ENCODE results near the gene SIK3. TPM values are rescaled to one million over a fixed set of nuclear protein-coding genes. Genes with fewer than 3 reads are reported as not detected.

The SIK3 gene
- total RNA-seq, 1 donor from 2014 or later = 61.0 TPM

GRCh38 chr11:116938471-116939070 lies 159.7 kb downstream of the SIK3 start:
- no peak overlapping the region for H3K27ac Mint-ChIP-seq
- peaks cover 4% of the 10 kb centered on the region for H3K4me1 Mint-ChIP-seq (ENCODE audit: low read depth)
- no peak overlapping the region for H3K4me3 Mint-ChIP-seq (ENCODE audit: low read depth)
- DNase-seq (ENCODE audit: low spot score, unreplicated experiment) = no peak
- H3K9me3 Mint-ChIP-seq (ENCODE audit: low read depth) = peaks cover 8% of the 10 kb centered on the region
- H3K27me3 Mint-ChIP-seq = no peaks in the 10 kb centered on the region
- TF ChIP-seq CTCF (IDR thresholded peaks at IDR 0.05; ENCODE audit: unreplicated experiment) = no peak
- H3K36me3 Mint-ChIP-seq (ENCODE audit: insufficient read depth) = peaks cover 14% of the 10 kb centered on the region

GRCh38 chr11:116936754-116937446 lies 161.3 kb downstream of the SIK3 start:
- peaks cover 13% of the 10 kb centered on the region for H3K36me3 Mint-ChIP-seq (ENCODE audit: insufficient read depth)
- peaks cover 5% of the 10 kb centered on the region for H3K4me1 Mint-ChIP-seq (ENCODE audit: low read depth)
- peaks cover 9% of the 10 kb centered on the region for H3K9me3 Mint-ChIP-seq (ENCODE audit: low read depth)
- DNase-seq (ENCODE audit: low spot score, unreplicated experiment) = no peak
- no peak overlapping the region for H3K4me3 Mint-ChIP-seq (ENCODE audit: low read depth)
- peak overlapping the region; percentile 2 for H3K27ac Mint-ChIP-seq
- TF ChIP-seq CTCF (IDR thresholded peaks at IDR 0.05; ENCODE audit: unreplicated experiment) = no peak
- no peaks in the 10 kb centered on the region for H3K27me3 Mint-ChIP-seq

GRCh38 chr11:116935514-116935913 lies 162.7 kb downstream of the SIK3 start:
- Mint-ChIP-seq H3K27me3 (no peaks in the 10 kb centered on the region), H3K9me3 (ENCODE audit: low read depth) (peaks cover 9% of the 10 kb centered on the region), H3K4me3 (ENCODE audit: low read depth) (no peak overlapping the region), H3K27ac (no peak overlapping the region), H3K36me3 (ENCODE audit: insufficient read depth) (peaks cover 13% of the 10 kb centered on the region), H3K4me1 (ENCODE audit: low read depth) (peaks cover 18% of the 10 kb centered on the region)
- TF ChIP-seq CTCF (IDR thresholded peaks at IDR 0.05; ENCODE audit: unreplicated experiment) = no peak
- no peak for DNase-seq (ENCODE audit: low spot score, unreplicated experiment)

- Mint-ChIP-seq H3K4me3 (ENCODE audit: low read depth) (no peak overlapping the region), H3K27ac (no peak overlapping the region), H3K4me1 (ENCODE audit: low read depth) (peaks cover 22% of the 10 kb centered on the region), H3K9me3 (ENCODE audit: low read depth) (peaks cover 9% of the 10 kb centered on the region), H3K36me3 (ENCODE audit: insufficient read depth) (peaks cover 13% of the 10 kb centered on the region), H3K27me3 (no peaks in the 10 kb centered on the region)
- DNase-seq (ENCODE audit: low spot score, unreplicated experiment) = no peak
- no peak for TF ChIP-seq CTCF (IDR thresholded peaks at IDR 0.05; ENCODE audit: unreplicated experiment)
Observed at GRCh38 chr11:116935089-116935488, 163.1 kb downstream of the SIK3 start.

GRCh38 chr11:116933961-116934360 lies 164.3 kb downstream of the SIK3 start:
- Mint-ChIP-seq H3K27me3 (no peaks in the 10 kb centered on the region), H3K27ac (no peak overlapping the region), H3K9me3 (ENCODE audit: low read depth) (peaks cover 9% of the 10 kb centered on the region), H3K4me1 (ENCODE audit: low read depth) (peaks cover 31% of the 10 kb centered on the region), H3K36me3 (ENCODE audit: insufficient read depth) (peaks cover 13% of the 10 kb centered on the region), H3K4me3 (ENCODE audit: low read depth) (no peak overlapping the region)
- DNase-seq (ENCODE audit: low spot score, unreplicated experiment) = no peak
- no peak for TF ChIP-seq CTCF (IDR thresholded peaks at IDR 0.05; ENCODE audit: unreplicated experiment)
